MM.1S (cell line): ENCODE results near the gene CAPN12.

Source experiments
- EZH2 ChIP-seq: fragments of 300-600 bp; sonication (generic); optimal IDR thresholded peaks from 2 replicates; pipeline ENCODE3; 2017; ENCODE audit warnings: low read depth, mild to moderate bottlenecking, antibody characterized with exemption, low read length, mixed read lengths
- TF ChIP-seq, protein P1 (sequence below): fragments of 300-600 bp; sonication (generic); IDR thresholded peaks from 2 replicates; pipeline ENCODE4 v1.5.1; 2016; ENCODE audit warnings: antibody characterized with exemption, low read length, mixed read lengths

DNA sequence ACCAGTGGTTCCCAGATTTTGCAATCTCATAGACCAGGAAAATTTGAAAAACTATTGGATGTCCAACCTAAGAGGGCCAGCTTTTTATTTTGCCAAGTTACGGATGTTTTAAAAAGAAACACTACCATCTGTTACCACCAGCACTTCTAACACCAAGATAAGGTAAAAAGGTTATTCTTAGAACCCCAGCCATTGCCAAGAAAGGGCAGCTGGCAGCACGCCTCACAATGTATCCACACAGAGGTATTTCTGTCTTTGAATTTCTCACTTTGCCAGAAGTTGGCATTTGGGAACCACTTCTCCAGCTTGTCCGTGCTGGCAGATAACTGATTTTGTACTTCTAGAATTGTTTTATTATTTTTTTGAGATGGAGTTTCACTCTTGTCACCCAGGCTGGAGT lies 28.7 kb downstream of the CAPN12 start:
- TF ChIP-seq, protein P1, sequence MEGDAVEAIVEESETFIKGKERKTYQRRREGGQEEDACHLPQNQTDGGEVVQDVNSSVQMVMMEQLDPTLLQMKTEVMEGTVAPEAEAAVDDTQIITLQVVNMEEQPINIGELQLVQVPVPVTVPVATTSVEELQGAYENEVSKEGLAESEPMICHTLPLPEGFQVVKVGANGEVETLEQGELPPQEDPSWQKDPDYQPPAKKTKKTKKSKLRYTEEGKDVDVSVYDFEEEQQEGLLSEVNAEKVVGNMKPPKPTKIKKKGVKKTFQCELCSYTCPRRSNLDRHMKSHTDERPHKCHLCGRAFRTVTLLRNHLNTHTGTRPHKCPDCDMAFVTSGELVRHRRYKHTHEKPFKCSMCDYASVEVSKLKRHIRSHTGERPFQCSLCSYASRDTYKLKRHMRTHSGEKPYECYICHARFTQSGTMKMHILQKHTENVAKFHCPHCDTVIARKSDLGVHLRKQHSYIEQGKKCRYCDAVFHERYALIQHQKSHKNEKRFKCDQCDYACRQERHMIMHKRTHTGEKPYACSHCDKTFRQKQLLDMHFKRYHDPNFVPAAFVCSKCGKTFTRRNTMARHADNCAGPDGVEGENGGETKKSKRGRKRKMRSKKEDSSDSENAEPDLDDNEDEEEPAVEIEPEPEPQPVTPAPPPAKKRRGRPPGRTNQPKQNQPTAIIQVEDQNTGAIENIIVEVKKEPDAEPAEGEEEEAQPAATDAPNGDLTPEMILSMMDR = no peak
- no peak for TF ChIP-seq EZH2
